SK-N-MC (cell line): Measurements from ENCODE around the gene OLFM3.

Experiments used
- EZH2 ChIP-seq: fragments of 200-600 bp; sonication (generic); IDR thresholded peaks from one replicate; pipeline ENCODE4 v1.6.1; 2017; ENCODE audit warnings: antibody characterized with exemption
- POLR2AphosphoS5 ChIP-seq: IDR thresholded peaks from 2 replicates; pipeline ENCODE4 v1.6.1; 2012; ENCODE audit warnings: mild to moderate bottlenecking, low read depth, low read length, borderline replicate concordance

DNA sequence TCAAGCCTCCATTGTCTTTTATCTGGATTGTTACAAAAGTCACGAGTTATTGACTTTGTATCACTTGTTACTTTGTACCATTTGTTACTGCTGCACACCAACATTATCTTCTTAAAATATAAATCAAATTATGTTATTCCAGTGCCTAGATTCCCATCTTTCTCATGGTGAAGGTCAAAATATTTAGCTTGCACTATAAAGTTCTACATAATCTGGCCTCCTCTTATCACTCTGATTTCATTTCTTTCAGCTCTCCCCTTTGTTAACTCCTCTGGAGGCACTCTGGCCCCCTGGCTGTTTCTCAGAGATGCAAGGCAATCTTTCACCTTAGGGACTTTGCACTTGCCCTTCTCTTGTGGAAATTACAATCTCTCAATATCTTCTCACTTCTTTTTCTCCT lies 143.8 kb downstream of the OLFM3 start:
- TF ChIP-seq POLR2AphosphoS5 (no peak), EZH2 (no peak)
